GM18499 (cell line): ENCODE measurements around the gene MRPL52.
"Not testable (repeated sequence)": the region's sequence is repeated elsewhere in the genome, so short reads cannot be mapped to it uniquely, and the experiment has no call there.

Experiments used
- ATAC-seq: cut with Tn5 transposase; IDR thresholded peaks from one replicate; pipeline ENCODE4 v1.9.1; 2021; ENCODE audit warnings: moderate number of reproducible peaks; ENCODE audit not compliant: insufficient read depth, unreplicated experiment

Gene MRPL52

DNA sequence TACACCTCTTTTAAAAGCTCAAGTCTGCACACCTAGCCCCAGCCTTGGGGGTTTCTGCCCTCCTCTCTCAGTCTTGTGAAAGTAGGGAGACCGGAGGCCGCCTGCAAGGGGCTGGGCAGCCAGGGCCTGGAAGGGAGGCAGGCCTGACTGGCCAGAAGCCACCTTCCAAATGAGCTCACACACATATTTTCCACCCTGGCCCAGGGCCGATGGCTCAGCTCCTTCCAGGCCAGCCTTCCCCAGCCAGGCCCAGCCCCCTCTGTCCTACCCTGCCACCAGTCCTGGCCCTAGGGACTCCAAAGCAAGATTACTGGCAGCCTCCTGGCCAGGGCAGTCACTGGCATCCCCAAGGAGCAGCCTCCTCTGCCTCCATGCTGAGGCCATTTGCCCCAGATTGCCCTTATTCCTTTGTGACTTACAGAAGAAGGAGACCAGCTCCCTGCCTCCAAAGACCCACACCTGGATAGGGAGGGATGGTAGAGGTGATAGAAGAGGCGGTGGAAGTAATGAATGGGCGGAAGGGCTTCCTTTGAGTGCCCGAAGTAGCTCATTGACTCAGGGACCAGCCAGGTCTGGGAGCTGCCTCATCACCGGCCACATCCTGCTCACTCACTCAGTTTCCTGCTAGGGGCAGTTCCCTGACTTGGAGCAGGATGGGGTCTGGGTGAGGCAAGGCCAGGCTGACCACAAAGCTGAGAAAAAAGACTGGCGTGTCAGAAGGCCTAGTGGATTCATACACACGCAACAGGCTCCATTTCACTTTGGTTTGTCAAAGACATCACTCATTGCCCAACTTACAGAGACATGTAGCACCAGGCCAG lies 21.5 kb downstream of the MRPL52 start:
- ATAC-seq, result no peak

- not testable (repeated sequence) for ATAC-seq
Measured at GRCh38 chr14:22852178-22852577, 22.5 kb downstream of the MRPL52 start.

GRCh38 chr14:22852599-22852939 lies 22.9 kb downstream of the MRPL52 start:
- no peak for ATAC-seq

DNA sequence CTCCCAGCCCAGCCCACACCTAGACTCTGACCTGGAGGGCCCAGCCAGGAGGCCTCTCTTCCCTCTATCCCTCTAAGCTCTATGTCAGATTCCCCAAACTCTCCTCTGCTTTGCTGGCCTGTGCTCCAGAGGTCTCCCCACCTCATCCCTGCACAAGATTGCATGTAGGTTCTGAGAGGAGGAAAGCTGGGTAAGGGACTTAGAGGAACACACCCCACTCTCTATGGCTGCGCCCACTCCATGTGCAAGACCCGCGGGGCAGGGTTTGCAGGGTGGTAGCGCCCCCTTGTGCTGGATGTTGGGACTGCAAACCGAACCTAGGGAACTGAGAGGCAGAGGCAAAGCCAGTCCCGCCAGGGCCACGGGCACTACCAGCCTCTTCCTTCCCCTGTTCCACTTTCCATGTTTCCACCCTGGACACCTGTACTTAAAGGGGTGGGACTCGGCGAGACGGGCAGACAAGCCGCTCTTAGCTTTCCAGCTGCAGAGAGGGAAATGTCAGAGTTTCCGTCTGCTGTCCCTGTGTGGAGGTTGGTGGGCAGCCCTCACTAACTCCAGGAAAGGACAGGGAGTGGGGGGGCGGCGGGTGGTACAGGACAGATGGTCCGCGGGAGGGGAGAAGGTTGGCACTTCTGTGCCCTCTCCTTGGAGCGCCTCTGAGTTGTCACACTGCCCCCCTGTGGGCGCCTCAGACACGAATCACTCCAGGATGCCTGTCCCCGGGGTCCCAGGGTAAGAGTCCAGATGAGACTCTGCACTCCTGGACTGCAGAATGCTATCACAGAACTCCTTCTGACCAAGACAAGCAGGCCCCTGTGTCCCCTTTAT lies 23.5 kb downstream of the MRPL52 start:
- ATAC-seq, result peak; percentile 55

- not testable (repeated sequence) for ATAC-seq
Measured at GRCh38 chr14:22854296-22854695, 24.6 kb downstream of the MRPL52 start.

DNA sequence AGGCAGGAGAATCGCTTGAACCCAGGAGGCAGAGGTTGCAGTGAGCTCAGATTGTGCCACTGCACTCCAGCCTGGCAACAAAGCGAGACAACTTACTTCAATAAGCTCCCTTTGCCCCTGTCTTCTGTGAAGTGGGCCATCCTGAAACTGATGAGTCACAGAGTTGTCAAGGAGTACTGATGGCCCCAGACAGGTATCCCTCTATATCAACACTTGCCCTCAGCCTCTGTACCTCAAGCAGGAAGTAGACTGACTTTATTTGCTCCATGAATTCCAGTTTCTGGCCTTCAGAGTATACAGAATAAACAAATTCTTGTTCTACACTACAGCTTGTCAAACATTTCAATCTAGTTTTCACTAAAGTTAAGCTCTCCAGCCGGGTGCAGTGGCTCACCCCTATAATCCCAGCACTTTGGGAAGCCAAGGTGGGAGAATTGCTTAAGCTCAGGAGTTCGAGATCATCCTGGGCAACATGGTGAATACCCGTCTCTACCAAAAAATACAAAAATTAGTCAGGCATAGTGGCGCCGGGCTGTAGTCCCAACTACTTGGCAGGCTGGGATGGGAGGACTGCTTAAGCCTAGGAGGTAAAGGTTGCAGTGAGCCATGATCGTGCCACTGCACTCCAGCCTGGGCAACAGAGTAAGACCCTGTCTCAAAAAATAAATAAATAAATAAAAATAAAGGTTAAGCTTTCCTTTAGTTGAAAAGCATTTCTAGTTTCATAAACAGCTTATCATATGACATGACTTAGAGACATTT lies 25.5 kb downstream of the MRPL52 start:
- no peak for ATAC-seq

GRCh38 chr14:22856428-22856827 lies 26.7 kb downstream of the MRPL52 start:
- no peak for ATAC-seq

GRCh38 chr14:22860377-22860776 lies 30.7 kb downstream of the MRPL52 start:
- not testable (repeated sequence) for ATAC-seq

DNA sequence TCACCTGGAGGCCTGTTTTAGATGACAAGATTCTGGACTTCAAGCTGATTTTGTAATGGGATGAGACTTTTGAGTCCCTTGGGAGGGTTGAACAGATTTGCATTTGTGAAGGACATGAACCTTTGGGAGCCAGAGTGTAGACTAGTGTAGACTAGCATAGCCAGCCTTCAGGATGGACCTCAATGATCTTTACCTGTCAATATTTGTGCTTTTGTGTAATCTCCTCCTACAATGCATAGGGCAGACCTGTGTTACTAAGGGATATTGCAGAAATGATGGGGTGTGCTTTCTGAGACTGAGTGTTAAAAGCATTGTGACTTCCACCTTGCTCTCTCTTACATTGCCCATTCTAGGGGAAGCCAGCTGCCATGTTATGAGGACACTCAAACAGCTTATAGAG lies 32.0 kb downstream of the MRPL52 start:
- ATAC-seq, result no peak

GRCh38 chr14:22864979-22865378 lies 35.3 kb downstream of the MRPL52 start:
- ATAC-seq, result no peak

GRCh38 chr14:22865424-22866405 lies 36.0 kb downstream of the MRPL52 start:
- ATAC-seq, result no peak

- ATAC-seq, result no peak
Measured at GRCh38 chr14:22866874-22867273, 37.2 kb downstream of the MRPL52 start.

GRCh38 chr14:22870811-22871223 lies 41.1 kb downstream of the MRPL52 start:
- ATAC-seq, result peak; percentile 41

GRCh38 chr14:22871224-22872032 lies 41.7 kb downstream of the MRPL52 start, which contains the start of gene LRP10:
TSS of gene LRP10 (plus strand) at chr14:22871740. CDS start at chr14:22872304, 564 bp downstream.
- peak; percentile 43 for ATAC-seq

DNA sequence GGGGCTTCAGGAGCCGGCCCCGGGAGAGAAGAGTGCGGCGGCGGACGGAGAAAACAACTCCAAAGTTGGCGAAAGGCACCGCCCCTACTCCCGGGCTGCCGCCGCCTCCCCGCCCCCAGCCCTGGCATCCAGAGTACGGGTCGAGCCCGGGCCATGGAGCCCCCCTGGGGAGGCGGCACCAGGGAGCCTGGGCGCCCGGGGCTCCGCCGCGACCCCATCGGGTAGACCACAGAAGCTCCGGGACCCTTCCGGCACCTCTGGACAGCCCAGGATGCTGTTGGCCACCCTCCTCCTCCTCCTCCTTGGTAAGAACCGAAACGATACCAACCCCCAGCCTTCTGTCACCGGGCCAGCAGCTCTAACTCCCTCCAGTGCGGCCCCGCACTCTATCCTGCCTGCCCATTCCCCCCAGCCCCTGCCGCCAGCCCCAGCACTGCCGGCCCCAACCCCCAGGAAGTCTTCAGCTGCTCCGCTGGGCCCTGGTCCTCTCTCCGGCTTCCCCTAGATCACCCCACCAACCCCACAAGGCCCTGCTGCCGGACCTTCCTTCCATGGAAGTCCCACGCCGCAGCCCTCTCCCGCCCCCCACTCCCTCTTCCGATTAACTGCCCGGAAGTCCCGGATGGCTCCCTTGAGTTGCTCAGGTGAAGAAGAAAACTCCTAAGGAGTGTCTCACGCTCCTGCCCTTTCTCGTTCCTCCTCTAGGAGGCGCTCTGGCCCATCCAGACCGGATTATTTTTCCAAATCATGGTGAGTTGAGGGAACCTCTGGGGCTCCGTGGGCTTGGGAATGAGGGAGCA lies 42.5 kb downstream of the MRPL52 start:
- no peak for ATAC-seq

- ATAC-seq, result no peak
Measured at GRCh38 chr14:22872833-22873520, 43.3 kb downstream of the MRPL52 start.

GRCh38 chr14:22875003-22875747 lies 45.5 kb downstream of the MRPL52 start:
- no peak for ATAC-seq
